Stimulated activated CD4-positive, alpha-beta T cell treated with anti-CD3 and anti-CD28 coated beads, Interleukin-4, amount 100 ng/mL, for 4 hours (primary cell): ENCODE data around the gene DYTN.
A peak's percentile ranks its signal among the peaks of the same experiment; 100 is the strongest.
"Not testable (repeated sequence)": the region's sequence is repeated elsewhere in the genome, so short reads cannot be mapped to it uniquely, and the experiment has no call there.

Experiments
- DNase-seq, 2 experiments: peaks; one replicate each; pipeline ENCODE4 v3.0.0-alpha.2; 2020

Gene DYTN

GRCh38 chr2:206718296-206718695, at the start of gene DYTN:
Gene DYTN (minus strand): TSS chr2:206718396. CDS start chr2:206718279, 117 bp downstream.
- DNase-seq = no peak

GRCh38 chr2:206766057-206766930, 48.1 kb upstream of the DYTN start:
- DNase-seq = no peak

GRCh38 chr2:206765242-206766056, 47.3 kb upstream of the DYTN start, which contains the start of the genes FASTKD2 and MDH1B:
Gene FASTKD2 (plus strand): TSS chr2:206765606. CDS start chr2:206766694, 1,088 bp downstream.
Gene MDH1B (minus strand): TSS chr2:206765328. CDS start chr2:206765271, 57 bp downstream.
- peak; percentile 73 to 82 for DNase-seq

GRCh38 chr2:206764673-206765241, 46.6 kb upstream of the DYTN start:
- no peak for DNase-seq

- no peak for DNase-seq
Measured at GRCh38 chr2:206756816-206757215, 38.6 kb upstream of the DYTN start.

- DNase-seq = no peak
Measured at GRCh38 chr2:206740800-206741199, 22.6 kb upstream of the DYTN start.

GRCh38 chr2:206739271-206739670, 21.1 kb upstream of the DYTN start:
- DNase-seq = no peak

GRCh38 chr2:206736935-206737334, 18.7 kb upstream of the DYTN start:
- DNase-seq = no peak

GRCh38 chr2:206733341-206733740, 15.1 kb upstream of the DYTN start:
- no peak for DNase-seq

- no peak for DNase-seq
Measured at GRCh38 chr2:206728277-206729199, 10.3 kb upstream of the DYTN start.

GRCh38 chr2:206727287-206727686, 9.1 kb upstream of the DYTN start:
- DNase-seq = no peak

GRCh38 chr2:206723288-206723687, 5.1 kb upstream of the DYTN start:
- no peak for DNase-seq

- DNase-seq = no peak
Measured at GRCh38 chr2:206721256-206721920, 3.2 kb upstream of the DYTN start.

- no peak for DNase-seq
Measured at GRCh38 chr2:206716623-206717022, 1.6 kb downstream of the DYTN start.

- DNase-seq = not testable (repeated sequence)
Measured at GRCh38 chr2:206715183-206715582, 3.0 kb downstream of the DYTN start.

- DNase-seq = no peak
Measured at GRCh38 chr2:206713746-206714145, 4.5 kb downstream of the DYTN start.

- DNase-seq = no peak
Measured at GRCh38 chr2:206708286-206708685, 9.9 kb downstream of the DYTN start.

GRCh38 chr2:206707164-206707701, 11.0 kb downstream of the DYTN start:
- no peak for DNase-seq

GRCh38 chr2:206701952-206702605, 16.1 kb downstream of the DYTN start:
- no peak for DNase-seq

- DNase-seq = no peak
Measured at GRCh38 chr2:206700156-206700555, 18.0 kb downstream of the DYTN start.

GRCh38 chr2:206698811-206699210, 19.4 kb downstream of the DYTN start:
- no peak for DNase-seq
